Ascending aorta (tissue), 2 donors: ENCODE data around the gene ZNF385B. TPM values are rescaled to one million over a fixed set of nuclear protein-coding genes. Genes with fewer than 3 reads are reported as not detected.

Experiments
- DNase-seq, 2 donors: peaks; one replicate each; pipeline ENCODE4 v3.0.0-alpha.2; 2019; ENCODE audit warnings: low spot score in 2 of 2
- H3K27ac ChIP-seq, 2 donors: fragments of 200-600 bp; sonication (generic); one replicate each; pipeline ENCODE4 v1.5.1; 2016 to 2017; ENCODE audit warnings: mild to moderate bottlenecking in 1 of 2
- H3K27me3 ChIP-seq: fragments of 200-600 bp; sonication (generic); one replicate; pipeline ENCODE4 v1.5.1; 2017
- H3K36me3 ChIP-seq, 2 donors: fragments of 200-600 bp; sonication (generic); one replicate each; pipeline ENCODE4 v1.5.1; 2016
- H3K4me1 ChIP-seq, 2 donors: fragments of 200-600 bp; sonication (generic); one replicate each; pipeline ENCODE4 v1.5.1; 2016 to 2017; ENCODE audit warnings: mild to moderate bottlenecking in 1 of 2
- H3K4me3 ChIP-seq, 2 donors: fragments of 200-600 bp; sonication (generic); one replicate each; pipeline ENCODE4 v1.5.1; 2016 to 2017; ENCODE audit warnings: mild to moderate bottlenecking in 1 of 2
- H3K9me3 ChIP-seq, 2 donors: fragments of 200-600 bp; sonication (generic); one replicate each; pipeline ENCODE4 v1.5.1; 2016
- intact Hi-C: fragments of 100-400 bp; cut with DNase I; formaldehyde crosslinking; loops from one replicate; pipeline ENCODE4 v1.15.1; 2023
- total RNA-seq: library from RNA; depleted of rRNA; stranded (reverse); fragments of >200 nt; gene quantifications from one replicate; pipeline ENCODE4 v1.1.0, GENCODE V29; 2016
- TF ChIP-seq, protein P1 (sequence below), 3 experiments: fragments of 200-600 bp in 2 of 3; fragments of 450-650 bp in 1 of 3; sonication (generic) in 2 of 3; IDR thresholded peaks; one replicate each; pipeline ENCODE4 v1.5.1; 2016 to 2019; ENCODE audit warnings: antibody characterized with exemption in 3 of 3, mild to moderate bottlenecking in 1 of 3, moderate library complexity in 1 of 3

Gene ZNF385B
- total RNA-seq, 1 donor from 2014 or later = 0.21 TPM

DNA sequence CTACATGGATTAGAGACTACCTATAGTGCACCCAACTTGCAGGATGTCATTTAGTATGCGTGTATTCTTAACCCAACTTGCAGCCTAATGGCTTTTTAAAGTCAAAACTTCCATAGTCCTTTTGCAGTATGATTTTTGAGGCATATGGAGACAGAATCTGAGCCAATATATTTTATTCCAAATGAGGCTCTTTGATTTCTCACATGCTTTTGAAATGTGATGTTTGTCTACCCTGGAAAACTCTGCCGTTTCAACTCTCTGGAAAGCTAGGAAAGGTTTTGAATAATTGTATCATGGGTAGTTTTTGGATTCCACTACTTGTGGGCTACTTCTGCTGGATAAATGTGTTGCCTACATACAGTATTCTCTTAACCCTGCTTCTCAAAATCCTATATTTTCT, 206.6 kb downstream of the ZNF385B start:
- Histone ChIP-seq H3K9me3 (no peaks in the 10 kb centered on the region), H3K4me1 (no peaks in the 10 kb centered on the region), H3K27me3 (no peaks in the 10 kb centered on the region), H3K36me3 (no peaks in the 10 kb centered on the region), H3K4me3 (no peak overlapping the region), H3K27ac (no peak overlapping the region)
- TF ChIP-seq, protein P1, sequence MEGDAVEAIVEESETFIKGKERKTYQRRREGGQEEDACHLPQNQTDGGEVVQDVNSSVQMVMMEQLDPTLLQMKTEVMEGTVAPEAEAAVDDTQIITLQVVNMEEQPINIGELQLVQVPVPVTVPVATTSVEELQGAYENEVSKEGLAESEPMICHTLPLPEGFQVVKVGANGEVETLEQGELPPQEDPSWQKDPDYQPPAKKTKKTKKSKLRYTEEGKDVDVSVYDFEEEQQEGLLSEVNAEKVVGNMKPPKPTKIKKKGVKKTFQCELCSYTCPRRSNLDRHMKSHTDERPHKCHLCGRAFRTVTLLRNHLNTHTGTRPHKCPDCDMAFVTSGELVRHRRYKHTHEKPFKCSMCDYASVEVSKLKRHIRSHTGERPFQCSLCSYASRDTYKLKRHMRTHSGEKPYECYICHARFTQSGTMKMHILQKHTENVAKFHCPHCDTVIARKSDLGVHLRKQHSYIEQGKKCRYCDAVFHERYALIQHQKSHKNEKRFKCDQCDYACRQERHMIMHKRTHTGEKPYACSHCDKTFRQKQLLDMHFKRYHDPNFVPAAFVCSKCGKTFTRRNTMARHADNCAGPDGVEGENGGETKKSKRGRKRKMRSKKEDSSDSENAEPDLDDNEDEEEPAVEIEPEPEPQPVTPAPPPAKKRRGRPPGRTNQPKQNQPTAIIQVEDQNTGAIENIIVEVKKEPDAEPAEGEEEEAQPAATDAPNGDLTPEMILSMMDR (IDR thresholded peaks at IDR 0.05) = no peak
- DNase-seq = no peak
- intact Hi-C loops = no loop called here

DNA sequence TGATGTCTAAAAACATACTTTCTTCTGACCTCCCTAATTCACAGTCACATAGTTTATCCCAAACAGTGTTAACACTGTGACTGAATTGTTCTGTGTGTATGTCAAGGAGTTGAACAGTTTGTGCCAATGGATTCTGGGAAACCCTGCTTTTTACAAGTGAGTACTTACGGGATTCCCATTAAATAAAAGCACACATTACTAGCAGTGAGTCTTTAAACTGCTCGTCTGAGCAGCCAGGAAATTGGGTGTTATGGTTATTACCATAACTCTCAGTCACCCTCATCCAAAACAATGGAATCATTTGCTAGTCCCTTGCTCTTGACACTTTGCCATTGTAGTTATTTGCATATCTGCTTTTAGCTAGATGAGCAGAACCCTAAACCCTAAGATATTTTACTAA, 209.1 kb downstream of the ZNF385B start:
- Histone ChIP-seq H3K4me3 (no peak overlapping the region), H3K4me1 (no peaks in the 10 kb centered on the region), H3K27me3 (no peaks in the 10 kb centered on the region), H3K27ac (no peak overlapping the region), H3K9me3 (no peaks in the 10 kb centered on the region), H3K36me3 (no peaks in the 10 kb centered on the region)
- no peak for DNase-seq
- intact Hi-C loops = no loop called here
- TF ChIP-seq, protein P1 (IDR thresholded peaks at IDR 0.05) = no peak

DNA sequence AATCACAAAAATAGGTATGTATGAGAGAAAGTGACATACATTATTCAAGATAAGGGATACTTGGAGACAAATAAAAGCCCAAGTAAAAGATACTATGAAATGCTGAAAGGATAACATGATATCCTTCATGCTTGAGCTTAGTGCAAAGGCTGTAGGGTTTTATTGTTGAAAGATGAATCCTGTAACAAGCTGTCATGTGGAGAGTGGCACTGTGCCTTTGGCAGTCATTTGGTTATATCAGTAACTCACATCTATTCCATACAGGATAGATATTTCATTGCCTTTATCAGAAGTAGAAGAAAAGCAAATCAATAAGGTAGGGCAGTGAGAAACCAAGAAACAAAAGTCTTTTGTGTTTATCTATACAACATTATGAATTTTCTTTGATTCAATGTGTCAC, 211.0 kb downstream of the ZNF385B start:
- H3K27ac ChIP-seq = no peak overlapping the region
- no peak overlapping the region for H3K4me3 ChIP-seq
- H3K36me3 ChIP-seq = no peaks in the 10 kb centered on the region
- no peaks in the 10 kb centered on the region for H3K27me3 ChIP-seq
- intact Hi-C loops = no loop called here
- no peak for DNase-seq
- TF ChIP-seq, protein P1 (IDR thresholded peaks at IDR 0.05) = no peak
- H3K9me3 ChIP-seq = no peaks in the 10 kb centered on the region
- no peaks in the 10 kb centered on the region for H3K4me1 ChIP-seq

DNA sequence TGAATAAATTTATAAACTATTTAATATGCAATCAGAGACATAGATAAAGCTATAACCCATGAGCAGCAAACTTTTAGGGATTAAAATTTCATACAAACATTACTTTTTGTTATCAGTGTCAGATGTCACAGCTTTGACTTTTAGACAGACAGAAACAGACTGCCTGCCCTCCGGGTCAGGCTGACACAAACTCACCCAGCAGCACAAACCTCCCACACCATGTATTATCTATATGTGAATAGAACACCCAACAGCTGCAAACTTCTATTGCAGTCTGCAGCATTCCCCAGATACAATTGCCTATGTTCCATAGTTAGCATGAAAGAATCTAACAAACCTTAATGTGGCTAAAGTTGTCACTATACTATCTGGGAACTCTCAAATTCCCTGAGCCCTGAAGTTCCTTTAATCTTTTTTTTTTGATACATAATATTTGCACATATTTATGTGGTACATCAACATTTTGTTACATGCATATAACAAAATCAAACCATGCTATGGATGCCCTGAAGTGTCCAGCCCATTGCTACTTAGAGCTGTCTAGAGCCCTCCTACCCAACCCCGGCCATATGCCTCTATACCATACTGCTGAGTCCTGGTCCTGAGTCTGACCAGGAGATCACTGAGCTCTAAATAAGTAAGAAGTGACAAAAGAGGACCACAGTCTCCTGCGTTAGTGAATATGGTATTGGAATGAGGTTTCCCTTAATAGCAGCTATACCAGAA, 214.4 kb downstream of the ZNF385B start:
- H3K9me3 ChIP-seq = no peaks in the 10 kb centered on the region
- no peaks in the 10 kb centered on the region for H3K4me1 ChIP-seq
- no peak overlapping the region for H3K27ac ChIP-seq
- H3K36me3 ChIP-seq = no peaks in the 10 kb centered on the region
- DNase-seq = no peak
- no peak overlapping the region for H3K4me3 ChIP-seq
- TF ChIP-seq, protein P1 (IDR thresholded peaks at IDR 0.05) = no peak
- no peaks in the 10 kb centered on the region for H3K27me3 ChIP-seq
- intact Hi-C loops = no loop called here

DNA sequence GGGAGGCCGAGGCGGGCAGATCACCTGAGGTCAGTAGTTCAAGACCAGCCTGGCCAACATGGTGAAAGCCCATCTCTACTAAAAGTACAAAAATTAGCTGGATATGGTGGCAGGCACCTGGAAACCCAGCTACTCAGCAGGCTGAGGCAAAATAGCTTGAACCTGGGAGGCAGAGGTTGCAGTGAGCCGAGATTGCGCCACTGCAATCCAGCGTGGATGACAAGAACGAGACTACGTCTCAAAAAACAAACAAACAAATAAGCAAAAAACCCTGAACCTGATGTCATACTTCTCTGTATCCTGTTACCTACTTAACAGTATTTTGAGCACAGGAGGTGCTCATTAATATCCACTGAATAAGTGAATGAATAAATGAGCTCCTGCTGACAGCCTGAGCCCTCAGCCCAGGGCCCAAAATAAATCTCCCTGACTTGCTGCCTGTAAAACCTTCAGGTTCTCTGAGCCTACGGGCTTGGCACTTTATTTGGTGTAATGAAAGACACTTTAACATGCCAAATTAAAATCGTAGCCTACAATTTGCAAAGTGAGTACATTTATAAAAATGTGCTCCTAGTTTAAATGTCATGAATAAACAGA, 215.1 kb downstream of the ZNF385B start:
- intact Hi-C loops = no loop called here

More for the DNA sequence above, 215.1 kb downstream of the ZNF385B start:
- H3K9me3 ChIP-seq = no peaks in the 10 kb centered on the region
- H3K36me3 ChIP-seq = no peaks in the 10 kb centered on the region
- H3K27ac ChIP-seq = no peak overlapping the region
- TF ChIP-seq, protein P1 (IDR thresholded peaks at IDR 0.05) = no peak
- no peaks in the 10 kb centered on the region for H3K4me1 ChIP-seq
- no peak for DNase-seq
- H3K4me3 ChIP-seq = no peak overlapping the region
- no peaks in the 10 kb centered on the region for H3K27me3 ChIP-seq
